Breast epithelium (tissue), 3 donors: ENCODE measurements around the gene HECTD4.

ENCODE experiments used
- POLR2A ChIP-seq: fragments of 450-650 bp; IDR thresholded peaks from one replicate; pipeline ENCODE4 v1.6.1; 2016; ENCODE audit warnings: antibody characterized with exemption, mild to moderate bottlenecking, moderate library complexity
- TF ChIP-seq, protein P1 (sequence below), 3 donors: fragments of 450-650 bp; IDR thresholded peaks; one replicate each; pipeline ENCODE4 v1.5.1; 2016 to 2017; ENCODE audit warnings: antibody characterized with exemption in 3 of 3, mild to moderate bottlenecking in 3 of 3, moderate library complexity in 3 of 3

DNA sequence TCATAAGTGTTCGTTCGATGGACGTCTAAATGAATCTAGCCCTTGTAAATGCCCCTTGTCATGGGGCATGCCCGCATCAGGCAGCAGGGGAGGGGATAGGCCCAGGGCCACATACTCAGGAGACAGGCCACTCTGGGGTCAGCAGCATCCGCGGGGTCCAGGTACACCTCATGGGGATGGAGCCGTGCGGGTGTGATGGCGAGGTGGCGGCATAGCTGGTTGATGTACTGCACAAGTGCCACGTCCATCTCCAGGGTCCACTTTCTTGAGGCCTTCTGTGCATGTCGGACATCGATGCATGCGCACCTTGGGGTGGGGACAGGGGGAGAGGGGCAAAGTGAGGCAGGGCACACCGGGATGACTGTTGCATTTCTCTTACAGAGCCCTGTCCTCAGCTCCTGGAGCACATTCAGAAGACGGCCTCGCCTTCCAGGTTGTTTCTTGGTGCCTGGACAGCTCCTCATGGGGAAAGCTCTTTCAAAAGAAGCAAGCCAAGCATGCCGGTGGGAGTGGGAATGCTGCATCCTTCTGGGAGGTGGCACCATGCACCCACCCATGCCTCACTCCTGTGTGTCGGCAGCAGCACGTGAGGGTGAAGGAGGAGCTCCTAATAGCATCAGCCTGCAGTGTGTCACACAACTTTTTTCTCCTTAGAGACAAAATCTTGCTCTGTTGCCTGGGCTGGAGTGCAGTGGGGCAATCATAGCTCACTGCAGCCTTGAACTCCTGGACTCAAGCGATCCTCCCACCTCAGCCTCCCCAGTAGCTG is 209.5 kb downstream of the HECTD4 start:
- no peak for TF ChIP-seq POLR2A
- TF ChIP-seq, protein P1, sequence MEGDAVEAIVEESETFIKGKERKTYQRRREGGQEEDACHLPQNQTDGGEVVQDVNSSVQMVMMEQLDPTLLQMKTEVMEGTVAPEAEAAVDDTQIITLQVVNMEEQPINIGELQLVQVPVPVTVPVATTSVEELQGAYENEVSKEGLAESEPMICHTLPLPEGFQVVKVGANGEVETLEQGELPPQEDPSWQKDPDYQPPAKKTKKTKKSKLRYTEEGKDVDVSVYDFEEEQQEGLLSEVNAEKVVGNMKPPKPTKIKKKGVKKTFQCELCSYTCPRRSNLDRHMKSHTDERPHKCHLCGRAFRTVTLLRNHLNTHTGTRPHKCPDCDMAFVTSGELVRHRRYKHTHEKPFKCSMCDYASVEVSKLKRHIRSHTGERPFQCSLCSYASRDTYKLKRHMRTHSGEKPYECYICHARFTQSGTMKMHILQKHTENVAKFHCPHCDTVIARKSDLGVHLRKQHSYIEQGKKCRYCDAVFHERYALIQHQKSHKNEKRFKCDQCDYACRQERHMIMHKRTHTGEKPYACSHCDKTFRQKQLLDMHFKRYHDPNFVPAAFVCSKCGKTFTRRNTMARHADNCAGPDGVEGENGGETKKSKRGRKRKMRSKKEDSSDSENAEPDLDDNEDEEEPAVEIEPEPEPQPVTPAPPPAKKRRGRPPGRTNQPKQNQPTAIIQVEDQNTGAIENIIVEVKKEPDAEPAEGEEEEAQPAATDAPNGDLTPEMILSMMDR (IDR thresholded peaks at IDR 0.05): no peak
